ENCODE data around the gene MT2A. TPM values are rescaled to one million over a fixed set of nuclear protein-coding genes. Genes with fewer than 3 reads are reported as not detected.

MT2A gene
- total RNA-seq, 2 experiments from 2014 or later = 133 to 142 TPM

- CTCF ChIA-PET = interaction anchor here (0.7 to 1.6 kb wide), 3 partner anchors 13 to 130 kb away, joined by 3 to 4 read pairs (median 3); partner anchors contain the start of gene BBS2
Observed at GRCh38 chr16:56649271-56649670, 40.9 kb downstream of the MT2A start.

GRCh38 chr16:56649820-56650219 is 41.4 kb downstream of the MT2A start:
- POLR2A ChIA-PET = no interaction called here
- CTCF ChIA-PET = interaction anchor here (1.1 to 1.6 kb wide), 2 partner anchors 52 to 130 kb away, joined by 3 to 4 read pairs; partner anchors contain the start of gene BBS2

More at GRCh38 chr16:56649271-56649670, 40.9 kb downstream of the MT2A start:
- POLR2A ChIA-PET = no interaction called here

GRCh38 chr16:56651586-56651985 is 43.2 kb downstream of the MT2A start, which contains the start of gene MT1B:
Gene MT1B, plus strand, starts transcription at chr16:56651886. Its CDS starts 68 bp downstream, at chr16:56651954.
- POLR2A ChIA-PET = no interaction called here
- CTCF ChIA-PET = interaction anchor here (1.2 kb wide), 1 partner anchor 8 kb away, joined by 4 read pairs; no protein-coding TSS in a partner anchor

- CTCF ChIA-PET = interaction anchor here (1.1 to 1.2 kb wide), 2 partner anchors 9 to 49 kb away, joined by 3 to 4 read pairs; no protein-coding TSS in a partner anchor
- POLR2A ChIA-PET = no interaction called here
Observed at GRCh38 chr16:56652600-56652999, 44.2 kb downstream of the MT2A start.

GRCh38 chr16:56653218-56653617 is 44.8 kb downstream of the MT2A start:
- ChIA-PET CTCF (interaction anchor here (1.1 kb wide), 1 partner anchor 49 kb away, joined by 3 read pairs; no protein-coding TSS in a partner anchor), POLR2A (interaction anchor here (0.7 kb wide), 1 partner anchor 29 kb away, joined by 5 read pairs; no protein-coding TSS in a partner anchor)

- CTCF ChIA-PET = interaction anchor here (1.5 kb wide), 1 partner anchor 34 kb away, joined by 4 read pairs; no protein-coding TSS in a partner anchor
- POLR2A ChIA-PET = no interaction called here
Observed at GRCh38 chr16:56657555-56658326, 49.4 kb downstream of the MT2A start, which contains the start of gene MT1F. Gene MT1F, plus strand, starts transcription at chr16:56657959. Its CDS starts 100 bp downstream, at chr16:56658059.

GRCh38 chr16:56658327-56658875 is 50.0 kb downstream of the MT2A start:
- CTCF ChIA-PET = no interaction called here
- POLR2A ChIA-PET = no interaction called here

Other genes starting within 250 kb of the MT2A start
- gene AMFR, start 183.0 kb upstream of the MT2A start, total RNA-seq = 10 to 100 TPM; 56.7 to 56.9 TPM
- 100 to 1,000 TPM; 349 to 353 TPM for gene NUDT21, start 157.3 kb upstream of the MT2A start, total RNA-seq
- 10 to 100 TPM; 92.8 to 98.3 TPM for gene OGFOD1, start 157.0 kb upstream of the MT2A start, total RNA-seq
- 10 to 100 TPM; 10.7 to 14.0 TPM for gene BBS2, start 88.6 kb upstream of the MT2A start, total RNA-seq
- gene MT4, start 43.5 kb upstream of the MT2A start, total RNA-seq = not detected
- 1 to 10 TPM; 2.6 to 3.1 TPM for gene MT3, start 19.1 kb upstream of the MT2A start, total RNA-seq
- 10 to 100 TPM; 45.0 to 49.7 TPM for gene MT1E, start 17.2 kb downstream of the MT2A start, total RNA-seq
- not detected for gene MT1M, start 24.1 kb downstream of the MT2A start, total RNA-seq
- gene MT1A, start 30.1 kb downstream of the MT2A start, total RNA-seq = 1 to 10 TPM in 1 of 2 experiments, not detected in 1; 1.1 TPM
- not detected for gene MT1B, start 43.3 kb downstream of the MT2A start, total RNA-seq
- gene MT1F, start 49.4 kb downstream of the MT2A start, total RNA-seq = 10 to 100 TPM in 1 of 2 experiments, 1 to 10 TPM in 1; 9.6 to 10.1 TPM
- 10 to 100 TPM; 15.3 to 16.6 TPM for gene MT1G, start 59.5 kb downstream of the MT2A start, total RNA-seq
- gene MT1H, start 61.2 kb downstream of the MT2A start, total RNA-seq = 1 to 10 TPM in 1 of 2 experiments, under 1 TPM in 1; 0.63 to 1.1 TPM
- 10 to 100 TPM; 53.7 to 59.9 TPM for gene MT1X, start 73.9 kb downstream of the MT2A start, total RNA-seq
- gene NUP93, start 121.5 kb downstream of the MT2A start, total RNA-seq = 100 to 1,000 TPM; 160 to 165 TPM

All from activated CD8-positive, alpha-beta memory T cell treated with anti-CD3 and anti-CD28 coated beads for 36 hours (primary cell).